ENCODE data around the gene NDUFS8. TPM values are rescaled to one million over a fixed set of nuclear protein-coding genes. Genes with fewer than 3 reads are reported as not detected.
A peak's percentile ranks its signal among the peaks of the same experiment; 100 is the strongest.

NDUFS8 gene
- total and polyA plus RNA-seq, 2 of the 13 experiments (the other 11 are each of a cell fraction or from before 2014, with no cell fraction given), result 96.7 to 158 TPM

GRCh38 chr11:68003846-68004550, 26.5 kb upstream of the NDUFS8 start, which contains the start of gene UNC93B1 (continued):
- TF ChIP-seq EEA1 (CRISPR knock-in tag; IDR thresholded peaks at IDR 0.05; ENCODE audit: borderline replicate concordance) (no peak), ZNF30 (CRISPR knock-in tag; IDR thresholded peaks at IDR 0.05) (no peak), RERE (CRISPR knock-in tag; IDR thresholded peaks at IDR 0.05; ENCODE audit: low read depth) (no peak), HNF1A (IDR thresholded peaks at IDR 0.05; ENCODE audit: low read depth) (no peak), HNF1A (CRISPR knock-in tag; IDR thresholded peaks at IDR 0.05; ENCODE audit: borderline replicate concordance) (peak; percentile 18; the same call in 1 of the 2 replicates), RARA (CRISPR knock-in tag; IDR thresholded peaks at IDR 0.05) (peak; percentile 22; the same call in 1 of the 2 replicates), PATZ1 (CRISPR knock-in tag; IDR thresholded peaks at IDR 0.05) (peak; percentile 17; the same call in 1 of the 2 replicates), DMTF1 (CRISPR knock-in tag; IDR thresholded peaks at IDR 0.05) (no peak), FOXA1 (IDR thresholded peaks at IDR 0.05) (no peak), FOXA1 (CRISPR knock-in tag; IDR thresholded peaks at IDR 0.05) (no peak), ZNF775 (CRISPR knock-in tag; IDR thresholded peaks at IDR 0.05; ENCODE audit: borderline replicate concordance) (no peak), MYNN (CRISPR knock-in tag; IDR thresholded peaks at IDR 0.05; ENCODE audit: low read depth) (no peak), IKZF5 (CRISPR knock-in tag; IDR thresholded peaks at IDR 0.05) (peak; percentile 54; the same call in 1 of the 2 replicates)
